A673 (cell line): ENCODE results near the gene INPP5F. TPM values are rescaled to one million over a fixed set of nuclear protein-coding genes. Genes with fewer than 3 reads are reported as not detected.

ENCODE experiments used
- BruUV-seq: library from RNA; stranded (reverse); fragments of 400-500 nt; replicated peaks from 2 replicates; lab custom pipeline; 2021; lab: Mats Ljungman, UMichigan
- CTCF ChIA-PET: fragments of 300-600 bp; sonication (Branson Sonifier 250); formaldehyde crosslinking; loops from one replicate; lab custom pipeline; 2022; ENCODE audit warnings: antibody characterized with exemption; lab: Charles Lee
- POLR2A ChIA-PET: fragments of 300-600 bp; sonication (Branson Sonifier 250); formaldehyde crosslinking; loops from one replicate; lab custom pipeline; 2022; ENCODE audit warnings: antibody characterized with exemption; ENCODE audit not compliant: low non-redundant PET; lab: Charles Lee
- DNase-seq: peaks from one replicate; pipeline ENCODE4 v3.0.0-alpha.2; 2015; ENCODE audit warnings: low spot score
- H3K27ac ChIP-seq: fragments of 200-600 bp; sonication (generic); 2 replicates; pipeline ENCODE4 v1.5.1; 2016; ENCODE audit warnings: mixed run types, low read depth, mild to moderate bottlenecking, mixed read lengths, antibody characterized with exemption, low read length; ENCODE audit not compliant: poor library complexity, severe bottlenecking
- H3K27me3 ChIP-seq: fragments of 200-600 bp; sonication (generic); replicated peaks from 2 replicates; pipeline ENCODE4 v1.6.1; 2017; ENCODE audit warnings: mixed run types, low read depth, mild to moderate bottlenecking, mixed read lengths, antibody characterized with exemption, low read length; ENCODE audit not compliant: insufficient read depth, poor library complexity
- H3K36me3 ChIP-seq: fragments of 200-600 bp; sonication (generic); 2 replicates; pipeline ENCODE4 v1.6.1; 2016; ENCODE audit warnings: mixed run types, mild to moderate bottlenecking, mixed read lengths, antibody characterized with exemption, low read length; ENCODE audit not compliant: insufficient read depth, poor library complexity, severe bottlenecking
- H3K4me1 ChIP-seq: fragments of 200-600 bp; sonication (generic); 2 replicates; pipeline ENCODE4 v1.6.1; 2017; ENCODE audit warnings: mixed run types, mild to moderate bottlenecking, mixed read lengths, antibody characterized with exemption, low read length; ENCODE audit not compliant: insufficient read depth, poor library complexity, severe bottlenecking
- H3K4me3 ChIP-seq: fragments of 200-600 bp; sonication (generic); 2 replicates; pipeline ENCODE4 v1.5.1; 2016; ENCODE audit warnings: low read depth, mixed run types, mild to moderate bottlenecking, mixed read lengths, low read length; ENCODE audit not compliant: poor library complexity, severe bottlenecking
- H3K9me3 ChIP-seq: fragments of 200-600 bp; sonication (generic); 2 replicates; pipeline ENCODE4 v1.6.1; 2016; ENCODE audit warnings: mixed run types, low read depth, mild to moderate bottlenecking, mixed read lengths, antibody characterized with exemption, low read length; ENCODE audit not compliant: poor library complexity, severe bottlenecking
- CTCF ChIP-seq: fragments of 300-800, 200-600 bp; sonication (generic); conservative IDR thresholded peaks from 2 replicates; pipeline ENCODE4 v1.5.1; 2017; ENCODE audit warnings: low read depth, mild to moderate bottlenecking, antibody characterized with exemption, low read length, moderate library complexity, mixed read lengths
- EZH2 ChIP-seq: fragments of 200-600 bp; sonication (generic); IDR thresholded peaks from 2 replicates; pipeline ENCODE4 v1.6.1; 2017; ENCODE audit warnings: borderline replicate concordance, low read depth, mild to moderate bottlenecking, mixed read lengths, antibody characterized with exemption, low read length; ENCODE audit not compliant: poor library complexity, severe bottlenecking
- intact Hi-C: fragments of 100-400 bp; cut with micrococcal nuclease; formaldehyde crosslinking; loops from one replicate; pipeline ENCODE4 v1.10.0; 2022; ENCODE audit not compliant: unreplicated experiment
- total RNA-seq: library from RNA; stranded (reverse); gene quantifications from 2 replicates; pipeline ENCODE4 v1.2.3, GENCODE V29; 2021

The INPP5F gene
- total RNA-seq, 1 experiment from 2014 or later, result 22.0 TPM

- DNase-seq, result no peak
- ChIA-PET POLR2A (no interaction called here), CTCF (no interaction called here)
- TF ChIP-seq EZH2 (no peak), CTCF (no peak)
- H3K27ac ChIP-seq, result no peak overlapping the region
- no peaks in the 10 kb centered on the region for H3K27me3 ChIP-seq
- H3K36me3 ChIP-seq, result no peaks in the 10 kb centered on the region
- no peak overlapping the region for H3K4me3 ChIP-seq
- BruUV-seq, result no TSS peak
- no peaks in the 10 kb centered on the region for H3K9me3 ChIP-seq
- intact Hi-C loops, result loop anchor here (5.0 kb wide), 3 partner anchors 68 to 163 kb away; no protein-coding TSS in a partner anchor
- peaks cover 20% of the 10 kb centered on the region for H3K4me1 ChIP-seq
These were observed 28.2 kb downstream of the INPP5F start for GRCh38 chr10:119754085-119754484.

- no TSS peak for BruUV-seq
- intact Hi-C loops, result loop anchor here (5.0 kb wide), 3 partner anchors 67 to 162 kb away; no protein-coding TSS in a partner anchor
- Histone ChIP-seq H3K27me3 (no peaks in the 10 kb centered on the region), H3K4me1 (peaks cover 20% of the 10 kb centered on the region), H3K9me3 (no peaks in the 10 kb centered on the region), H3K36me3 (no peaks in the 10 kb centered on the region), H3K4me3 (no peak overlapping the region), H3K27ac (no peak overlapping the region)
- TF ChIP-seq CTCF (no peak), EZH2 (no peak)
- DNase-seq, result no peak
- POLR2A ChIA-PET, result no interaction called here
- CTCF ChIA-PET, result no interaction called here
These were observed 29.1 kb downstream of the INPP5F start for GRCh38 chr10:119754936-119755335.

GRCh38 chr10:119755446-119755845 lies 29.6 kb downstream of the INPP5F start:
- CTCF ChIA-PET, result no interaction called here
- BruUV-seq, result no TSS peak
- POLR2A ChIA-PET, result no interaction called here

More at GRCh38 chr10:119755446-119755845, 29.6 kb downstream of the INPP5F start:
- no peak for DNase-seq
- TF ChIP-seq EZH2 (no peak), CTCF (no peak)
- Histone ChIP-seq H3K27me3 (no peaks in the 10 kb centered on the region), H3K36me3 (no peaks in the 10 kb centered on the region), H3K27ac (no peak overlapping the region), H3K9me3 (no peaks in the 10 kb centered on the region), H3K4me3 (no peak overlapping the region), H3K4me1 (peaks cover 21% of the 10 kb centered on the region)
- intact Hi-C loops, result no loop called here
